Endothelial cell of umbilical vein (primary cell): ENCODE results near the gene KDM4B. TPM values are rescaled to one million over a fixed set of nuclear protein-coding genes. Genes with fewer than 3 reads are reported as not detected.

Experiments
- BruUV-seq: library from RNA; stranded (reverse); fragments of 400-500 nt; replicated peaks from 2 replicates; lab custom pipeline; 2021; lab: Mats Ljungman, UMichigan
- CTCF ChIA-PET: fragments of 300-600, 350-600 bp; sonication (Branson Sonifier 250); formaldehyde crosslinking; loops from one replicate; lab custom pipeline; 2021; ENCODE audit warnings: antibody characterized with exemption, inconsistent platforms; lab: Charles Lee
- POLR2A ChIA-PET: fragments of 300-600, 350-600 bp; sonication (Branson Sonifier 250); formaldehyde crosslinking; loops from one replicate; lab custom pipeline; 2021; ENCODE audit warnings: antibody characterized with exemption, inconsistent platforms; lab: Charles Lee
- DNase-seq: peaks from one replicate; pipeline ENCODE4 v3.0.0-alpha.2; 2011; ENCODE audit warnings: low read depth, low spot score
- FAIRE-seq: peaks from 2 replicates; lab custom pipeline; 2011; peaks lifted over from hg19 to GRCh38; lab: Jason Lieb, UNC
- H2AFZ ChIP-seq: 2 replicates; pipeline ENCODE4 v1.6.0; 2012; ENCODE audit warnings: low read depth, low read length, control low read depth, inconsistent platforms
- H3K27ac ChIP-seq: 2 replicates; pipeline ENCODE4 v1.5.1; 2011; ENCODE audit warnings: low read depth, mild to moderate bottlenecking, control low read depth, low read length, moderate library complexity; ENCODE audit not compliant: insufficient read depth
- H3K27me3 ChIP-seq, 2 experiments: 2 replicates each; pipeline versions ENCODE4 v1.6.0 to v1.6.1; 2011; ENCODE audit warnings: low read length in 2 of 2, mixed read lengths in 1 of 2; ENCODE audit not compliant: control insufficient read depth in 2 of 2, insufficient read depth in 2 of 2
- H3K36me3 ChIP-seq, 2 experiments: 2 replicates in 1 of 2; 3 replicates in 1 of 2; pipeline ENCODE4 v1.5.1; 2011; ENCODE audit warnings: low read length in 2 of 2, mild to moderate bottlenecking in 1 of 2, moderate library complexity in 1 of 2; ENCODE audit not compliant: control insufficient read depth in 2 of 2, insufficient read depth in 2 of 2; ENCODE audit errors: extremely low read depth in 1 of 2
- H3K4me1 ChIP-seq: 3 replicates; pipeline ENCODE4 v1.5.1; 2011; ENCODE audit warnings: mild to moderate bottlenecking, low read length; ENCODE audit not compliant: control insufficient read depth, insufficient read depth; ENCODE audit errors: extremely low read depth
- H3K4me2 ChIP-seq: 2 replicates; pipeline ENCODE4 v1.6.1; 2011; ENCODE audit warnings: low read length, control low read depth, mixed read lengths; ENCODE audit not compliant: insufficient read depth
- H3K4me3 ChIP-seq, 3 experiments: fragments of 200-600 bp in 1 of 3; sonication (generic), shearing (Covaris generic) in 1 of 3; replicated peaks in 1 of 3; 2 replicates each; pipeline ENCODE4 v1.5.1; 2011 to 2016; ENCODE audit warnings: control low read depth in 3 of 3, low read length in 3 of 3, mild to moderate bottlenecking in 2 of 3, inconsistent platforms in 1 of 3, low read depth in 1 of 3, moderate library complexity in 1 of 3; ENCODE audit not compliant: insufficient read depth in 1 of 3
- H3K79me2 ChIP-seq: 2 replicates; pipeline ENCODE4 v1.6.0; 2012; ENCODE audit warnings: low read length, inconsistent platforms; ENCODE audit not compliant: control insufficient read depth, insufficient read depth
- H3K9ac ChIP-seq: replicated peaks from 2 replicates; pipeline ENCODE3; 2011; ENCODE audit warnings: low read length, control low read depth; ENCODE audit not compliant: insufficient read depth; ENCODE audit errors: extremely low read depth
- H3K9me1 ChIP-seq: replicated peaks from 3 replicates; pipeline ENCODE4 v1.6.0; 2011; ENCODE audit warnings: mild to moderate bottlenecking, low read length; ENCODE audit not compliant: control insufficient read depth, insufficient read depth; ENCODE audit errors: extremely low read depth
- H3K9me3 ChIP-seq: replicated peaks from 2 replicates; pipeline ENCODE4 v1.5.1; 2012; ENCODE audit warnings: low read length, inconsistent platforms; ENCODE audit not compliant: control insufficient read depth, insufficient read depth
- H4K20me1 ChIP-seq: replicated peaks from 2 replicates; pipeline ENCODE3; 2011; ENCODE audit warnings: mild to moderate bottlenecking, low read length; ENCODE audit not compliant: control insufficient read depth, insufficient read depth; ENCODE audit errors: extremely low read depth
- CTCF ChIP-seq, 2 donors: IDR thresholded peaks; 1 replicate in 1 of 2; 2 replicates in 1 of 2; pipeline ENCODE4 v1.5.1; 2011; ENCODE audit warnings: low read length in 2 of 2, mild to moderate bottlenecking in 2 of 2, moderate library complexity in 2 of 2, control low read depth in 1 of 2, inconsistent platforms in 1 of 2, low read depth in 1 of 2; ENCODE audit not compliant: insufficient read depth in 1 of 2; ENCODE audit errors: extremely low read depth in 1 of 2
- FOS ChIP-seq: IDR thresholded peaks from 2 replicates; pipeline ENCODE4 v1.6.1; 2011; ENCODE audit warnings: mild to moderate bottlenecking, low read length, moderate library complexity, borderline replicate concordance; ENCODE audit not compliant: insufficient read depth
- POLR2AphosphoS5 ChIP-seq: IDR thresholded peaks from 2 replicates; pipeline ENCODE4 v1.6.1; 2012; ENCODE audit warnings: low read depth, mild to moderate bottlenecking, control low read depth, low read length, moderate library complexity; ENCODE audit not compliant: insufficient read depth
- dilution Hi-C: fragments of 300-500 bp; cut with MboI; formaldehyde crosslinking; loops from one replicate; pipeline ENCODE4 v1.15.0; 2019; ENCODE audit warnings: low sequenced_read_pairs; ENCODE audit not compliant: extremely low pct_ligation_motif_present
- intact Hi-C: fragments of 100-400 bp; cut with micrococcal nuclease; formaldehyde crosslinking; loops from one replicate; pipeline ENCODE4 v1.10.0; 2022
- polyA plus RNA-seq, 4 experiments: library from polyadenylated mRNA; depleted of rRNA in 3 of 4; stranded (reverse) in 3 of 4; unstranded in 1 of 4; fragments of >200 nt; gene quantifications; 2 replicates each; pipeline versions ENCODE4 v1.2.1 to v1.2.3, GENCODE V29; 2011 to 2012; ENCODE audit warnings: missing spikeins in 1 of 4
- total RNA-seq: library from RNA; stranded (reverse); gene quantifications from 2 replicates; pipeline ENCODE4 v1.2.3, GENCODE V29; 2021

KDM4B gene
- total and polyA plus RNA-seq, 2 donors (not counting 3 experiments of a cell fraction or from before 2014, with no cell fraction given): 12.4 to 37.2 TPM

GRCh38 chr19:5098646-5099045 is 129.7 kb downstream of the KDM4B start:
- CTCF ChIA-PET: no interaction called here

More at GRCh38 chr19:5098646-5099045, 129.7 kb downstream of the KDM4B start:
- Histone ChIP-seq H3K4me2 (no peak overlapping the region), H3K4me1 (no peaks in the 10 kb centered on the region), H3K36me3 (peaks cover 0 to 4% of the 10 kb centered on the region in 2 experiments), H3K9me1 (no peaks in the 10 kb centered on the region), H3K4me3 (no peak overlapping the region), H3K27ac (no peak overlapping the region), H4K20me1 (no peaks in the 10 kb centered on the region), H3K9ac (no peak overlapping the region), H3K27me3 (no peaks in the 10 kb centered on the region), H2AFZ (no peak overlapping the region), H3K9me3 (peaks cover 2% of the 10 kb centered on the region), H3K79me2 (no peaks in the 10 kb centered on the region)
- TF ChIP-seq POLR2AphosphoS5 (no peak), CTCF (IDR thresholded peaks at IDR 0.05; ENCODE audit: extremely low read depth in 1 of 2, insufficient read depth in 1 of 2, low read depth in 1 of 2, low read length in 2 of 2) (no peak), FOS (no peak)
- DNase-seq (no peak), FAIRE-seq (no peak)
- no TSS peak for BruUV-seq
- intact Hi-C loops (no loop called here), dilution Hi-C loops (no loop called here)
- POLR2A ChIA-PET: no interaction called here
